Measurements from ENCODE around the gene POLR3GL.
"Not testable (repeated sequence)": the region's sequence is repeated elsewhere in the genome, so short reads cannot be mapped to it uniquely, and the experiment has no call there.

POLR3GL gene, protein sequence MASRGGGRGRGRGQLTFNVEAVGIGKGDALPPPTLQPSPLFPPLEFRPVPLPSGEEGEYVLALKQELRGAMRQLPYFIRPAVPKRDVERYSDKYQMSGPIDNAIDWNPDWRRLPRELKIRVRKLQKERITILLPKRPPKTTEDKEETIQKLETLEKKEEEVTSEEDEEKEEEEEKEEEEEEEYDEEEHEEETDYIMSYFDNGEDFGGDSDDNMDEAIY

GRCh38 chr1:145964328-145965118 is at the start of gene POLR3GL, which contains the start of gene ANKRD34A:
Gene POLR3GL (plus strand): TSS chr1:145964690. CDS start chr1:145974866, 10,176 bp downstream.
Gene ANKRD34A (minus strand): TSS chr1:145964575. CDS start chr1:145961759, 2,816 bp downstream.
- DNase-seq (ENCODE audit: low read depth, low spot score), result peak; percentile 89

DNA sequence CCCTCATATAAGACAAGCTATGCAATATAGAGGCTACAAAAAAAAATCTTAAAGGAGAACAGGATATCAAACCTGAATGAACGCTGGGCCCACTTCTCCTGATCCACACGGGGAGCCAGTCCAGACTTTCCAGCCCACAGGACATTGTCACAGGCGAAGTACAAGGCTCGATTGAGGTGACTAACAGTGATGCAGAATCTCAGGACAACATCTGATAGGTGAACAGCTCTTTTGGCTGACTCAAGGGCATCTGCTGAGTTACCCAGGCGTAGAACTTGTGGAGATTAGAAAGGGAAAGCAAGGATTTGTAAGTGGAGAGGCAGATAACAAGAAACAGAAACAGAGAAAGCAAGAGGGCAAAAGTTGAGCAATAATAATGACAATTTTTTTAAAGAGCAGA is 47.7 kb upstream of the POLR3GL start:
- DNase-seq (ENCODE audit: low read depth, low spot score), result no peak

DNA sequence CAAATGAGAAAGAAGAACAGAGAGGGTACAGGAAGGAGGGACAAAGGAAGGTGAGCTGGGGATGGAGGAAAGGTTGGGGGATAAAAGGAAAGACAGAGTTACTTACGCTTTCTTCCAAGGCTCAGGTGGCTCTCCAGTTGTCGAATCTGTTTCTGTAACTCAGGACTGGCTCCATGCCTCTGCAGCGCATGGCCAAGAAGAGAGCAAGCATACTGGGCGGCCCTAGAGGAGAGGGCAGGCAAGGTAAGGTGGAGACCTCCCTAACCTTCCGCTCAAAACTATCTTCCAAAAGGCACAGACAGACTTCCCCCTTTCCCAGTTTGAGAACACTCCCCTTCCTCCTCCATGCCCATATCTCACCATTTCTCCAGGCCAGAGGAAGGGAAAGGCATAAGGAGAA is 46.9 kb upstream of the POLR3GL start:
- no peak for DNase-seq (ENCODE audit: low read depth, low spot score)

- DNase-seq (ENCODE audit: low read depth, low spot score), result no peak
These were observed 46.1 kb upstream of the POLR3GL start, which contains the start of gene PEX11B for GRCh38 chr1:145918144-145918991. Gene PEX11B (minus strand): TSS chr1:145918717. CDS start chr1:145918688, 29 bp downstream.

DNA sequence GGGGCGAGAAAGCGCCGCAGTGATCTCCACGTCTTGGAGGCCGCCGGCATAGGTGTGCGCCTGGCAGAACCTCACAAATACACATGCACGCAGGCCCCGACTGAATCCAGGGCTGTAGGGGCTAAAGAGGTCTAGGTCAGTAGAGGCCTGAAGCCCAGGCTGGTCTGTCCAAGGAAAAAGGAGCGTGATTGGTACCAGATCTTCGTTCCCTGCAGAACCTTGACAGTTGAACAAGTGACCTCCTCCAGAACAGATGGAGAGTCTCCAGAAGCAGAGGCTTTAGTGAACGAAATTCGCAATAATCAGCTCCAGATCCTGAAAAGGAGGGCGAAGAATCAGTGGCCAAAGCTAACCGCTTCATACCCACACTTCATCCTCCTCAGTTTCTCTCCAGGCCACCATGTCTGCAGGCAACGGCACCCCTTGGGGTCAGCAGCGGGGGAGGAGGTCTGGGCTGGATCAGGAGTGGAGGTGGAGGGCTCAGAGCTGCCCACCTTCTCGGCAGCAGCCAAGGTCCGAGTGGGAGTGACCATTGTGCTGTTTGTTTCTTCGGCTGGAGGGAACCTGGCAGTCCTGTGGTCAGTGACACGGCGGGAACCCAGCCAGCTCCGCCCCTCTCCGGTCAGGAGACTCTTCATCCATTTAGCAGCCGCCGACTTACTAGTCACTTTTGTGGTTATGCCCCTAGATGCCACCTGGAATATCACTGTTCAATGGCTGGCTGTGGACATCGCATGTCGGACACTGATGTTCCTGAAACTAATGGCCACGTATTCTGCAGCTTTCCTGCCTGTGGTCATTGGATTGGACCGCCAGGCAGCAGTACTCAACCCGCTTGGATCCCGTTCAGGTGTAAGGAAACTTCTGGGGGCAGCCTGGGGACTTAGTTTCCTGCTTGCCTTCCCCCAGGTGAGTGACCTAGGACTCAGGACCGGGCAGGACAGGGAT is 45.2 kb upstream of the POLR3GL start:
- DNase-seq (ENCODE audit: low read depth, low spot score), result no peak

- DNase-seq (ENCODE audit: low read depth, low spot score), result not testable (repeated sequence)
These were observed 44.2 kb upstream of the POLR3GL start for GRCh38 chr1:145920297-145920696.

GRCh38 chr1:145922266-145922665 is 42.2 kb upstream of the POLR3GL start:
- DNase-seq (ENCODE audit: low read depth, low spot score), result no peak

DNA sequence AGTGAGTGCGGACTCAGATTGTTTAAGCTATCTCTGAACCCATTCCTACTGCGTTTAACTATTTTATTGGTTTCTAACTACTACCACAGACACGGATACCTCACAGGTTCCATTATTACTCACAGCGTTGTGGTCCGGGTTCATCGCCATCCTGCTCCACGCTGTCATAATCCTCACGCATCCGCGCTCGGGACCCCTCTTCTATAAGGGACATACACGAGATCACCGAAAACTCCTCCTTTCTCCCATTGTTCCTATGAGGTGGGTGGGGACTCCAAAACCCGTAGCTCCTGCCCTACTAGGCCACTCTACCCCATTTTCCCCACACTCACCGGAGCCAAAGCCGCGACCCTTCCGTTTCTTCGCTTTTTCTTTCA is 37.8 kb upstream of the POLR3GL start:
- DNase-seq (ENCODE audit: low read depth, low spot score), result no peak

DNA sequence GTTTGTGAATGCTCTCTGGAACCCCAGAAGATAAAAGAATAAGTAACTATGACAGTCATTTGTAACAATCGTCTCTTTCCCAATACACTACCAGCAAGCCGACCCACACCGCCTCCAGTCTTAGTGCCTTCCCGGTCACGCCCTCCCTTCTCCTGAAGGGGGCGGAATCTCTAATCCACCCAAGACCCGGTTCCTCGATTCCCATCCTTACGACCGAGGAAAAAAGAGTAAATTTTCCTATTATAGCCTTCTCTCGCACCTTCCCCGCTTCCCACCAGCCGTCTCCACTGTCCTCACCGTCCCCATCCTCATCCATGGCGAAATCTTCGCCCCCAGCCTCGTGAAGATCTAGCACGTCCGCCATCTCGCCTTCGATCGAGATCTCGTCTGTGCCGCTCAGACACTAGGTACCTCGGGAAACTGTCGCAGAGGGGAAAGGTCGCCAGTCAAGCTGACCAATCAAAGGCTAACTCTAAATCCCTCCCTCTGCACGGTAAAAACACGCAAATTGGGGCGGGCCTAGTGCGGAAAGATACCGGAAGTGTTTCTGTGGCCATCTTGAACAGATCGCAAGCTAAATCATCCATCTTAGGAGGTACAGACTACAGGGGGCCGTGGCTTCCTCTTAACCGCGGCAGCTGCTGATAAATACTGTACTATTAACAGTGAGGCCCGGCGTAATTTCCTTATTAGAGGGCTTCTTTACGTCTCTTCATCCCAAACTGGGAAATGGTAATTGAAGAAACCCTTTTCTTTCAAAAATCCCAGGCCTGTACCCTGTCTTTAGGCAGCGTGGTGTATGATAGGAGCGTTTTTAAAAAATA is 37.2 kb upstream of the POLR3GL start, which contains the start of gene RBM8A:
TSS of gene RBM8A (minus strand) at position 422 of the 824 bp plus-strand sequence. CDS start at position 364, 58 bp downstream.
- peak; percentile 96 for DNase-seq (ENCODE audit: low read depth, low spot score)

DNA sequence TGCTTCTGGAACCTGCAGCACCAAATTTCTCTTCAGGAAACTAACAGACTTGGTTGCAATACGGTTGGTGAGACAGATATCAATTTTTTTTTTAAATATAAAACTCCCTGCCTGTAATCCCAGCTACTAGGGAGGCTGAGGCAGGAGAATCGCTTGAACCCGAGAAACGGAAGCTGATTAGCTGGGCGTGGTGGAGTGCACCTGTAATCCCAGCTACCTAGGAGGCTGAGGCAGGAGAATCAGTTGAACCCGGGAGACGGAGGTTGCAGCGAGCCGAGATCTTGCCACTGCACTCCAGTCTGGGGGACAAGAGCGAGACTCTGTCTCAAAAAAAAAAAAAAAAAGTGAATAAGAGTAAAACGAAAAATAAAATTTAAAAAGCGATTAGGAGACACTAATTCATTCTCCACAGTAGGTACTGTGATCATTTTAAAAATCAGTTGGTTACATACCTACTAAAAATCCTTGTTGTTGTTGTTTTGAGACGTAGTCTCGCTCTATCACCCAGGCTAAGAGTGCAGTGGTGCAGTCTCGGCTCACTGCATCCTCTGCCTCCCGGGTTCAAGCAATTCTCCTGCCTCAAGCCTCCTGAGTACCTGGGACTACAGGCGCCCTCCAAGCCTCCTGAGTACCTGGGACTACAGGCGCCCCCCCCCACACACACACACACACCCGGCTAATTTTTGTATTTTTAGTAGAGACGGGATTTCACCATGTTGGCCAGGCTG is 36.4 kb upstream of the POLR3GL start:
- DNase-seq (ENCODE audit: low read depth, low spot score), result no peak

- DNase-seq (ENCODE audit: low read depth, low spot score), result not testable (repeated sequence)
These were observed 31.9 kb upstream of the POLR3GL start for GRCh38 chr1:145932522-145933009.

DNA sequence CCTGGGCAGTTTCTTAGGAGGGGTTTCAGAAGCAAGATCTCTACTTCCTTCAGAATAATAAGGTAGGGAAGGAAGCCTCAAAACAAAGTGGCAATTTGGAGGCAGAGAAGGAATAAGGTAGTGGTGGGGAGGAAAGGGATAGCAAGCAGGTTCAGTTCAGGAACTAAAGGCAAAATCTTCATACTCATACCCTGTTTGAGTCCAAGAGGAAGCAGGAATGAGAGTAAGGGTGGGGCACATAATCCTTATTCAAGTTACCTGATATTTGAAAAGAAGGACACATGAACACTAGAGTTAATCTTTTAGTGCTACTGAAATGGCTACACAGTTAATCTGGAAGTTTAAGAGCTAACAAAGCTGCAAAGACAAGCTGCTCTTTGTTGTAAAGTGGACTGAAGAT is 28.8 kb upstream of the POLR3GL start:
- DNase-seq (ENCODE audit: low read depth, low spot score), result no peak

GRCh38 chr1:145936247-145936646 is 28.2 kb upstream of the POLR3GL start:
- DNase-seq (ENCODE audit: low read depth, low spot score), result no peak

- DNase-seq (ENCODE audit: low read depth, low spot score), result no peak
These were observed 27.1 kb upstream of the POLR3GL start for GRCh38 chr1:145937436-145937835.

- no peak for DNase-seq (ENCODE audit: low read depth, low spot score)
These were observed 22.1 kb upstream of the POLR3GL start for GRCh38 chr1:145942405-145942804.

GRCh38 chr1:145942871-145943270 is 21.6 kb upstream of the POLR3GL start:
- DNase-seq (ENCODE audit: low read depth, low spot score), result no peak

- DNase-seq (ENCODE audit: low read depth, low spot score), result no peak
These were observed 20.0 kb upstream of the POLR3GL start for GRCh38 chr1:145944532-145944931.

- no peak for DNase-seq (ENCODE audit: low read depth, low spot score)
These were observed 18.0 kb upstream of the POLR3GL start for GRCh38 chr1:145946477-145946986.

DNA sequence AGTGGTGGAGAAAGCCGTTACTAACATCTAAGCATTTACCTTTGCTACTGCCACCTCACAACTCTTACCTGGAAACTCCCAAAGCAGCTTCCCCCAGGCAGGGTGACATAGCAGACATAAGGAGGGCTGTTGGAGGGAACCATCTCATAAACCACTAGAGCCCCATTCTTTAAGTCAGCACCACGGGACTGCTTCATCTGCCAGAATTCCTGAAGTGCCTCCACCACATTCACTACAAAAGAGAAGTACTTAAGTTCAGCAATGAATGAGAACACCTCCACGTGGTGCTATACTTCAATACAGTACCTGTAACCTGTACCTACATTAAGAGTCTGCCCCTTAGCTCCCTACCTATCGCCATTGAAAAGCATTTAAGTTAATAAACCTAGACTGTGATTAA is 16.9 kb upstream of the POLR3GL start:
- no peak for DNase-seq (ENCODE audit: low read depth, low spot score)

Measured in iPS DF 19.7 (cell line).